IPS-20b (cell line): ENCODE data around the gene YIPF3.

Experiments
- H3K27ac ChIP-seq: one replicate; pipeline ENCODE4 v1.5.1; 2013; ENCODE audit warnings: low read length
- H3K27me3 ChIP-seq: 2 replicates; pipeline ENCODE4 v1.6.1; 2013; ENCODE audit warnings: mild to moderate bottlenecking, low read length, inconsistent platforms; ENCODE audit not compliant: insufficient read depth
- H3K36me3 ChIP-seq: 2 replicates; pipeline ENCODE4 v1.6.1; 2013; ENCODE audit warnings: low read depth, mild to moderate bottlenecking, inconsistent platforms, low read length, moderate library complexity; ENCODE audit not compliant: insufficient read depth
- H3K4me1 ChIP-seq: 2 replicates; pipeline ENCODE4 v1.6.1; 2013; ENCODE audit warnings: mild to moderate bottlenecking, control low read depth, inconsistent platforms, low read length, moderate library complexity; ENCODE audit not compliant: insufficient read depth
- H3K4me3 ChIP-seq: 2 replicates; pipeline ENCODE4 v1.5.1; 2013; ENCODE audit warnings: mild to moderate bottlenecking, low read length, inconsistent platforms
- H3K9ac ChIP-seq: 2 replicates; pipeline ENCODE4 v1.6.1; 2013; ENCODE audit warnings: low read depth, mild to moderate bottlenecking, inconsistent platforms, low read length, moderate library complexity
- H3K9me3 ChIP-seq: 2 replicates; pipeline ENCODE4 v1.6.1; 2013; ENCODE audit warnings: mild to moderate bottlenecking, low read depth, low read length, inconsistent platforms; ENCODE audit not compliant: insufficient read depth

The YIPF3 gene

DNA sequence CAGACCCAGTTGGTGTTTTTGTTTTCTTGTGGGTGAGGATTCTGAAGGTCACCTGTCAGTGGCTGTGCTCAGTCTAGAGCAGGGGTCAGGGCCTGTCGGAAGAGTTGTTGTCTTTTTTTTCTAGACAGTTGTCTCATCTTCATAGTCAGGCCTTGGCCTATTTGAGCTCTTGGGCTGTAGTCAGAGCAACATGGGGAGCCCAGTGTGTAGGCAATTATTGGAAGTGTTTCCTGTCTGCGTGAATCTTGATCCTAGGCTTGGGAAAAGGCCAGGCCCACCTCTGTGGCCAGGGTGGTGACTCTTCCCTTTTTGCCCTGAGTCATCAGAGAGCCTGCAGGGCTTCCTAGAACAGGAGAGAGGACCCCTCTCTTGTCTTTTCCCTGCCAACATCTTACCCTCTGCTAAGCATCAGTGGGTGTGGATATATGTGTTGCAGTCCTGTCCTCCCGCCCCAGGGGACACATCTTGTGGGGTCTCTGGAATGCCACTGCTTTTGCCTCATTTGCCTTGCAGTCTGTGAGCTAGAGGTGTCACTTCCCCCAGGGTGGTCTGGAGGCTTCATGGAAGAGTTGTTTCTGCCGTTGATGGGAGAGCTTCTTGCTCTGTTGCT is 28.0 kb downstream of the YIPF3 start:
- Histone ChIP-seq H3K9ac (no peak overlapping the region), H3K9me3 (no peaks in the 10 kb centered on the region), H3K36me3 (peaks cover 11% of the 10 kb centered on the region; the same call in 1 of the 2 replicates), H3K4me1 (peaks cover 11% of the 10 kb centered on the region), H3K27me3 (no peaks in the 10 kb centered on the region), H3K4me3 (no peak overlapping the region), H3K27ac (no peak overlapping the region)

DNA sequence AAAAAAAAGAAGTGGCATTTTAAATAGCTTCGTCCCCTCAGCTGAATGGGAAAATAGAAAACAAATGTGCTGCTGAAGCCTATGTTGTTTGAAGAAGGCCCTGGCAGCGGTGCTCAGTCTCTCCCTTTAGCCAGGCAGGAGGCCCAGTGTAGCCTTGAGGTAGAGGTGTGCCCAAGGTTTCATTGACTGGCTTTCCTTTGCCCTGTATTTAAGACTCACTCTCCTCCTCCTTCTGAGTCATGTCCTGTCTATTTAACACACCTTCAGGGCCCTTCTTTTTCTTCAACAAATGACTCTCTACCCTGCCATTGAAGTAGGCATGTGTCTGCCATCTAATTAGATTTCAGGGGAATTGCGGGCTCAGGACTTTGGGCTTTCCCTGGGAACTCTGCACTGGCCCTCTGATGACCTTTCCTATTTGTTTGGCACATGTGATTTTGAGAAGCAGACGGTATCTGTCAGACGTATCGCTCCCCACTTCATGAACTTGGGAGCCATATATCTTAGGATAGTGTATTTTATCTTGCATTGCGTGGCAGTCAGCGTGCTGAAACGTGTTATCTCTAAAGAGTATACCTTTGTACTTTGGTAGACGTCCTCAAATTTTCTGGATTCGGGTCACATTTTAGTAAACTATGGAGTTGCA is 35.0 kb downstream of the YIPF3 start:
- H3K4me3 ChIP-seq = no peak overlapping the region
- peaks cover 7% of the 10 kb centered on the region; the same call in 1 of the 2 replicates for H3K36me3 ChIP-seq
- H3K27ac ChIP-seq = no peak overlapping the region
- H3K4me1 ChIP-seq = peaks cover 30% of the 10 kb centered on the region
- H3K27me3 ChIP-seq = no peaks in the 10 kb centered on the region
- peak overlapping the region; percentile 33; the same call in 1 of the 2 replicates for H3K9ac ChIP-seq
- no peaks in the 10 kb centered on the region for H3K9me3 ChIP-seq

DNA sequence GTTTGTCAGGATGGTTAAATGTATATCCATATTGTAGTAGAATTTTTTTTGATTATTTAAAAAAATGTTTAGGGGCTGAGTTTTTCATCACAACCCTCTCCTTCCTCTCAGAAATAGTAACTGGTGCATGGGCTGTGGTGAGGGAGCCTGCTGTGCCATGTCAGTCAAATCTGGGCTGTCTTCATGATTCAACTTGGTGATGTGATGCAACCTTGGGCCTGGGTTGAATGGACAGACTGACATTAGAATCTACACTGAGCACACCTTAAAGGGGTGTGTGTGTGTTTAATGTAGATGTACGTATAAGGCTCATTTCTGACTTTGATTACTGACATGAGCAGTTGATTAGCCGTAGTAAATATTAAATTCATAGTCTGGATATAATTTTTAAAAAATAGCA is 35.7 kb downstream of the YIPF3 start:
- H3K9ac ChIP-seq = no peak overlapping the region
- peaks cover 32% of the 10 kb centered on the region for H3K4me1 ChIP-seq
- no peak overlapping the region for H3K27ac ChIP-seq
- no peaks in the 10 kb centered on the region for H3K27me3 ChIP-seq
- H3K9me3 ChIP-seq = no peaks in the 10 kb centered on the region
- H3K36me3 ChIP-seq = peaks cover 6% of the 10 kb centered on the region; the same call in 1 of the 2 replicates
- no peak overlapping the region for H3K4me3 ChIP-seq

DNA sequence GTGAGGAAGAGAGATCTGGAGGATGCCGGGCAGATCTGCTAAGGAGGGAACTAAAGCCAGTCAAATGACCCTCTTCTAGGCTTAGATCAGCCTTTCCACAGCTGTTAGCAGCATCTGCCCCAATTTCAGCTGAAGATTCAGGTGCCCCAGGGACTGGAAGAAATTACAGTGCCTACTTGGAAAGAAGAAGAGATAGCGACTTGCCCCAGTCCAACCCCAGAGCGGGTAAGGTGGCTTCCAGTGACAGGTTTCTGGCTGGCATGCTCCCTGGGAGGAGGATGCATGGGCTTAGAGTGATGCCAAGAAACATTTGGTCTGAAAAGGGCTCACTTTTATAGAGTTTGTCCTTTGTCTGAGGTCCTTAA is 38.7 kb downstream of the YIPF3 start:
- Histone ChIP-seq H3K27ac (peak overlapping the region; percentile 48), H3K4me3 (peak overlapping the region; percentile 91), H3K4me1 (peaks cover 32% of the 10 kb centered on the region), H3K9me3 (no peaks in the 10 kb centered on the region), H3K27me3 (no peaks in the 10 kb centered on the region), H3K9ac (peak overlapping the region; percentile 85), H3K36me3 (no peaks in the 10 kb centered on the region)

DNA sequence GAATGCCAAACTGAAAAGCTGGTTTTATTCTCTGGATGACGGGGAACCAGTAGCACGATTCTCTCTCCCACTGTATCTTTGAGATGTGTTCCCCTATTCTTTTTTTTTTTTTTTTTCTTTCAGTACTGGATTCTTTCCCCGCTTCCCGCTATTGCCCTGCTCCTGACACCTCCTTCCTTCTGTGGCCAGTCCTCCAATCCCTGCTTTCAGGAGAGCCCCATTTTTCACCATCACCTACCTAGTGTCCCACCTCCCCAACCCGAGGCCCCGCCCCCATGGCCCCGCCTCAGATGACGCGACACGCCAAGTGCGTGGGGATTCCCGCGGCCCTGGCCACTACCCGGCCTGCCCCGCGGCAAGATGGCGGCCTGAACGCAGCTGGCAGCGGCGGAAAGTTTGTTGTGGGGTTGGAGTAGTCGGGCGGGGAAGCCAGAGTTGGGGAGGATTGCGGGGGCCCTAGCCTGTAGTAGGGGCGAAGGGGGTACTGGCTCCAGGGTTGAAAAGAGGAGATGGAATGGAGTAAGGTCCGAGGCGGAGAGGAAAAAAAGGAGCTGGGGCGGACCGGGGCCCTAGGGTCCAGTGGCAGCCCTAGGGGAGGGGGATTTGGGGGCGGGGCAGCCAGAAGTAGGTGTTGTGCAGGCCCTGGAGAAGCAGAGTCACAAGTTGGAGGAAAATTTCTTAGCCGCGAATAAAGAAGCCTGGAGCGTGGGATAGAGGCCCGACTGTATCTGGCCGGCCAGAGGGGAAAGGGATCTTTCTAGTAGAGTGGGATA is 39.3 kb downstream of the YIPF3 start, which contains the start of gene TJAP1:
Gene TJAP1, plus strand, starts transcription at position 336 of the 773 bp plus-strand sequence. CDS start 21,432 bp downstream, outside the sequence.
- Histone ChIP-seq H3K4me1 (peaks cover 29% of the 10 kb centered on the region), H3K27ac (peak within 1 kb of the TSS; percentile 48), H3K9me3 (no peaks in the 10 kb centered on the region), H3K36me3 (no peaks in the 10 kb centered on the region), H3K4me3 (peak within 1 kb of the TSS; percentile 91), H3K9ac (peak within 1 kb of the TSS; percentile 85), H3K27me3 (no peaks in the 10 kb centered on the region)

DNA sequence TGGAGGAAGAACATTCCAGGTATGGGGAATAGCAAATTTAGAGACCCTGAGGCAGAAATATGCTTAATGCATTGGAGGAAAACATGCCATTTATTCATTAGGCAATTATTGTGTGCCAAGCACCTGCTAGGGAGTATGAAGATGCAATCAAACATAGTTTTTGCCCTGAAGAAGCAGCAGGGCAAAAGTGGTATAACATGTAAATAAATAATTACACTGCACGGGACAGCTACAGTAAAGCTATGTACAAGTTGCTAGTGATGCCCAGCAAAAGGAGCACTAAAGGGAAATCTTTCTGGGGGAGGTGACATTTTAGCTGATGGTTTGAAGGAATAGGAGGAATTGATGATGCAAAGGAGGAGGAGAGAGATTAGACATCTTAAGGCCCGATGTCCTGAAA is 40.0 kb downstream of the YIPF3 start:
- Histone ChIP-seq H3K4me1 (peaks cover 22% of the 10 kb centered on the region), H3K27ac (peak overlapping the region; percentile 7), H3K27me3 (no peaks in the 10 kb centered on the region), H3K9me3 (no peaks in the 10 kb centered on the region), H3K4me3 (peak overlapping the region; percentile 91), H3K36me3 (no peaks in the 10 kb centered on the region), H3K9ac (peak overlapping the region; percentile 85; the same call in 1 of the 2 replicates)

DNA sequence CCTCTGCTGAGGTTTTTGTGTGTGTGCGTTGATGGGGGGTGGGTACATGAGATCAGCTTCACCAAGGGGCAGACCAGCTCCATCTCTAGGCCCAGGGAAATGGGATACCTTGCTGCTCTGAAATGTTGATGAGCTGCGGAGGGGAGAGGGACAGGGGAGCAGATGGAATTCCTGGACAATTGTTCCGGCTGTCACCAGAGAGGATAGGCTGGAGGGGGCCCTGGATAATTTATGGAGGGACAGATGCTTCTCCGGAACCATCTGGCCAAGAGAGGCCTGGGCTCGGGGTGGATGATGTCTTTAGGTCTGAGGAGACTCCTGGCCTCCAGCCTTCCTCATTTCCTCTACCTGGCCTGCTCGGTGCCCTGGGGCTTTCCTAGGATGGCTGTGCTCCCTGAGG is 41.2 kb downstream of the YIPF3 start:
- H3K4me1 ChIP-seq = peaks cover 14% of the 10 kb centered on the region
- no peaks in the 10 kb centered on the region for H3K36me3 ChIP-seq
- H3K9me3 ChIP-seq = no peaks in the 10 kb centered on the region
- no peak overlapping the region for H3K9ac ChIP-seq
- no peaks in the 10 kb centered on the region for H3K27me3 ChIP-seq
- no peak overlapping the region for H3K27ac ChIP-seq
- no peak overlapping the region for H3K4me3 ChIP-seq

DNA sequence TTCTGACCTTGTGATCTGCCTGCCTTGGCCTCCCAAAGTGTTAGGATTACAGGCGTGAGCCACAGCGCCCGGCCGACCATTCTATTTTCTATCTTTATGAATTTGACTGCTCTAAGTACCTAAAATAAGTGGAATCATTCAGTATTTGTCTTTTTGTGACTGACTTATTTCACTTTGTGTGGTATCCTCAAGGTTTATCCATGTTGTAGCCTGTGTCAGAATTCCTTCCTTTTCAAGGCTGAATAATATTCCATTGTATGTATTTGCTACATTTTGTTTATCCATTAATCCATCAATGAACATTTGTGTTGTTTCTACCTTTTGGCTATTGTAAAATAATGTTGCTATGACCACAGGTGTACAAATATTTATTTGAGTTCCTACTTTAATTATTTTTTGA is 44.2 kb downstream of the YIPF3 start:
- no peak overlapping the region for H3K9ac ChIP-seq
- peaks cover 9% of the 10 kb centered on the region for H3K4me1 ChIP-seq
- no peaks in the 10 kb centered on the region for H3K27me3 ChIP-seq
- no peaks in the 10 kb centered on the region for H3K9me3 ChIP-seq
- no peaks in the 10 kb centered on the region for H3K36me3 ChIP-seq
- no peak overlapping the region for H3K27ac ChIP-seq
- no peak overlapping the region for H3K4me3 ChIP-seq

DNA sequence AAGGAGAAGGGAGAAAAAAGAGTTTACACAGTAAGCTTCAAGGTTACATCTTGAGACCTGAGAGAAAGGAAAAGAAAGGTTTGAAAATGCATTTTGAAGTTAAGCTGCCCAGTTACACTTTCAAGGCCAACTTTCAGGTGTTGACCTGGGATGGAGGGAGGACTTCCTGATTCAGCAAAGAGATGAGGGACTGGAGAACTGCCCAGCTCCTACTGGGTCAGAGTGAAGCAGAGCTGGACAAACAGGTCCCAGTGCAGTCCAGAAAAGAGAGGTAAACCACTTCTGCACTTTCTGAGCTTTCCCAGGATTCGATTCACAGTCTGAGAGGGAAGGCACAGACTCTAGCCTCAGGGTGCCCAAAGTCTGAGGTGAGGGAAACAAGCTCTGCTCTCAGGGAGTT is 45.3 kb downstream of the YIPF3 start:
- Histone ChIP-seq H3K4me3 (no peak overlapping the region), H3K4me1 (peaks cover 3% of the 10 kb centered on the region), H3K27ac (no peak overlapping the region), H3K9ac (no peak overlapping the region), H3K9me3 (no peaks in the 10 kb centered on the region), H3K27me3 (no peaks in the 10 kb centered on the region), H3K36me3 (no peaks in the 10 kb centered on the region)

DNA sequence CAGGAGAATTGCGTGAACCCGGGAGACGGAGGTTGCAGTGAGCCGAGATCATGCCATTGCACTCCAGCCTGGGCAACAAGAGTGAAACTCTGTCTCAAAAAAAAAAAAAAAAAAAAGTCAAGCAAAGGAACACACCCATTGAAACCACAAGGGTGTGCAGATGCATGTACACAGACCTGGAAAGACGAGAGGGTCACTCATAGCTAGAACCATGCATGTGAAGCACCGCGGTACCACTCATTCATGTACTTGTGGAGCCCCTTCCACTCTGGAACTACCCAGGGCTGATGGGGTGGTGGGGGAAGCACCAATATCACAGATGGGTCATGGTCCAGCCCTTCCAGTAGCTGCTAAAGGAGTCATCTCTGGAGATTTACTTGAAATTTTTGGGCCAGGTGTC is 46.8 kb downstream of the YIPF3 start:
- no peaks in the 10 kb centered on the region for H3K36me3 ChIP-seq
- H3K4me1 ChIP-seq = peaks cover 3% of the 10 kb centered on the region
- H3K27me3 ChIP-seq = no peaks in the 10 kb centered on the region
- no peaks in the 10 kb centered on the region for H3K9me3 ChIP-seq
- no peak overlapping the region for H3K9ac ChIP-seq
- no peak overlapping the region for H3K4me3 ChIP-seq
- H3K27ac ChIP-seq = no peak overlapping the region

DNA sequence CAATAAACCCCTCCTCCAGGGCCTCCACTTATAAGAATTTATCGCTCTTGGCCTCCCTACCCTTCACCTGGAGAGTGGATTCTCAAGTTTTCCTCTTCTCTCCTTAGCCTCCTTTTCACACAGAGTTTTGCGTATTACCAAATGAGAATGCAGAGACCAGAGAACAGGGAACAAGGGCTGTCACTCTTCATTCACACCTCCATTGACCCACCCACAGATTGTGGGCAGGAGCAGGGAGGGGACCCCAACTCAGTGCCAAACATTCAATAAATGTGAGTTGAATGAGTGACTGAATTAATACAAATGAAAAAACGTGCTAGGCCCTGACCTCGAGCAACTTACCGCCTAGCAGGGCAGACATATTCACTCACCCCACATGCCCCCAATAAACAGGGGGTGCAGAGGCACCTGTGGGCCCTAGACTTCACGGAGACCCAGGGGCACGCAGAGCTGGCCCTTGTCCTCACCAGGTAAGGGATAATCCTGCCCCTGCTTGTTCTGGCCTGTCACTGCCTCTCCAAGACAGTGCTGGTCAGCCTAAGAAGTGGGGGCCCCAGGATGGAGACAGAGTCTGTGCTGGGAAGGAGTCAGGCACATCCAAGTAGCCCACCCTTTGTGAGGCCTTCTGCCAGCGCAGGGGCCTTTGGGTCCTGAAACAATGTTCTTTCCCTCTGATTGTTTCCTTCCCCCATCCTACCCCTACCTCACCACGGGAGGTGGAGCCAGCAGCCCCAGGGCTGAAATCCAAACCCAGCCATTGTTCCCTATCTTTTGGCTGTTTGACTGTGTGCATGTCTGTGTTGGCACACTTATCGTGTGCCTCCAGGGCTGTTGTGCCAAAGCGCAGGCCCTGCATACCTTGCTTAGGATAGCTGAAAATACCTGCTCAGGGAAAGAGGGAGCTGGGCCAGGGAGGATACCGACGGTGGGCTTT is 47.7 kb downstream of the YIPF3 start:
- no peak overlapping the region for H3K27ac ChIP-seq

More for the DNA sequence above, 47.7 kb downstream of the YIPF3 start:
- H3K4me3 ChIP-seq = no peak overlapping the region
- H3K9ac ChIP-seq = no peak overlapping the region; the same call in 1 of the 2 replicates
- peaks cover 3% of the 10 kb centered on the region for H3K4me1 ChIP-seq
- no peaks in the 10 kb centered on the region for H3K36me3 ChIP-seq
- no peaks in the 10 kb centered on the region for H3K9me3 ChIP-seq
- H3K27me3 ChIP-seq = no peaks in the 10 kb centered on the region
